HepG2 (cell line): Measurements from ENCODE around the gene INTS1. TPM values are rescaled to one million over a fixed set of nuclear protein-coding genes. Genes with fewer than 3 reads are reported as not detected.

Experiments
- BCL6 ChIP-seq: IDR thresholded peaks from 2 replicates; pipeline ENCODE4 v1.6.1; 2016; ENCODE audit warnings: missing genetic modification reagents, missing compliant biosample characterization
- MTA3 ChIP-seq: sonication (generic); formaldehyde crosslinking; IDR thresholded peaks from 2 replicates; pipeline ENCODE4 v1.4.0; 2020; ENCODE audit warnings: missing genetic modification reagents
- MXI1 ChIP-seq: IDR thresholded peaks from 3 replicates; pipeline ENCODE4 v1.6.1; 2012; ENCODE audit warnings: low read depth, low read length, inconsistent platforms, borderline replicate concordance
- NFKBIZ ChIP-seq: IDR thresholded peaks from 2 replicates; pipeline ENCODE4 v1.6.1; 2018; ENCODE audit warnings: missing genetic modification reagents, missing compliant biosample characterization
- NR1H2 ChIP-seq: sonication (generic); formaldehyde crosslinking; IDR thresholded peaks from 2 replicates; pipeline ENCODE4 v1.8.1; 2022; ENCODE audit warnings: low read depth, missing genetic modification reagents, borderline replicate concordance
- NR2F6 ChIP-seq, 2 experiments: IDR thresholded peaks; 2 replicates each; pipeline ENCODE4 v1.6.1; 2016; ENCODE audit warnings: antibody characterized with exemption in 1 of 2, mild to moderate bottlenecking in 1 of 2
- PAF1 ChIP-seq: IDR thresholded peaks from 2 replicates; pipeline ENCODE4 v1.6.1; 2016; ENCODE audit warnings: missing genetic modification reagents, missing compliant biosample characterization
- RFXANK ChIP-seq: IDR thresholded peaks from 2 replicates; pipeline ENCODE4 v1.6.1; 2016
- SIX1 ChIP-seq: sonication (generic); formaldehyde crosslinking; IDR thresholded peaks from 2 replicates; pipeline ENCODE4 v1.4.0; 2020; ENCODE audit warnings: missing genetic modification reagents, borderline replicate concordance
- SKI ChIP-seq: fragments of 450-650 bp; IDR thresholded peaks from one replicate; pipeline ENCODE4 v1.6.1; 2018; ENCODE audit warnings: mild to moderate bottlenecking; ENCODE audit not compliant: partially characterized antibody
- SMAD9 ChIP-seq: sonication (generic); formaldehyde crosslinking; IDR thresholded peaks from 2 replicates; pipeline ENCODE4 v1.5.1; 2020; ENCODE audit warnings: mild to moderate bottlenecking, missing genetic modification reagents
- SMARCC2 ChIP-seq: fragments of 450-650 bp; IDR thresholded peaks from 2 replicates; pipeline ENCODE4 v1.6.1; 2017; ENCODE audit warnings: antibody characterized with exemption, mild to moderate bottlenecking
- SNRNP70 ChIP-seq: fragments of 200-400 bp; formaldehyde crosslinking; IDR thresholded peaks from 2 replicates; pipeline ENCODE4 v1.6.1; 2017; ENCODE audit warnings: mild to moderate bottlenecking, low read depth, low read length, moderate library complexity
- SOX6 ChIP-seq, 2 experiments: fragments of 450-650 bp in 1 of 2; sonication (generic) in 1 of 2; formaldehyde crosslinking in 1 of 2; IDR thresholded peaks; 2 replicates each; pipeline versions ENCODE4 v1.4.0 to v1.6.1; 2017 to 2020; ENCODE audit warnings: antibody characterized with exemption in 1 of 2, mild to moderate bottlenecking in 1 of 2, missing genetic modification reagents in 1 of 2
- STAG1 ChIP-seq: sonication (generic); formaldehyde crosslinking; IDR thresholded peaks from 2 replicates; pipeline ENCODE4 v1.4.0; 2020; ENCODE audit warnings: missing genetic modification reagents
- TEAD3 ChIP-seq: optimal IDR thresholded peaks from 2 replicates; pipeline ENCODE3; 2016; ENCODE audit warnings: borderline replicate concordance
- ZFY ChIP-seq: sonication (generic); formaldehyde crosslinking; IDR thresholded peaks from 2 replicates; pipeline ENCODE4 v1.4.0; 2020; ENCODE audit warnings: missing genetic modification reagents
- ZMYM4 ChIP-seq: sonication (generic); formaldehyde crosslinking; IDR thresholded peaks from 2 replicates; pipeline ENCODE4 v1.8.1; 2023; ENCODE audit warnings: mild to moderate bottlenecking, missing genetic modification reagents
- ZNF264 ChIP-seq: sonication (generic); formaldehyde crosslinking; IDR thresholded peaks from 2 replicates; pipeline ENCODE4 v1.4.0; 2020; ENCODE audit warnings: missing genetic modification reagents
- ZNF468 ChIP-seq: sonication (generic); formaldehyde crosslinking; IDR thresholded peaks from 2 replicates; pipeline ENCODE4 v1.8.0; 2022; ENCODE audit warnings: mild to moderate bottlenecking, moderate library complexity, missing genetic modification reagents
- ZNF792 ChIP-seq: IDR thresholded peaks from 2 replicates; pipeline ENCODE4 v1.6.1; 2016
- polyA plus RNA-seq, 8 experiments: library from polyadenylated mRNA; depleted of rRNA in 3 of 8; stranded (reverse) in 7 of 8; unstranded in 1 of 8; fragments of >200 nt; fragmentation: Illumina TruSeq in 4 of 8; extraction: Trizol in 4 of 8; gene quantifications; 2 replicates each; pipeline versions ENCODE4 v1.2.1 to v1.2.3, GENCODE V29; 2011 to 2016; ENCODE audit warnings: low read depth in 4 of 8, missing spikeins in 1 of 8, mixed read lengths in 1 of 8; ENCODE audit not compliant: insufficient read depth in 1 of 8
- total RNA-seq, 5 experiments: library from RNA; depleted of rRNA; stranded (reverse); fragments of >200 nt; fragmentation: Illumina TruSeq; extraction: Trizol; gene quantifications; 2 replicates each; pipeline ENCODE4 v1.2.3, GENCODE V29; 2016; ENCODE audit warnings: low read depth in 1 of 5
- TF ChIP-seq, protein P1 (sequence below): sonication (generic); formaldehyde crosslinking; IDR thresholded peaks from 2 replicates; pipeline ENCODE4 v1.9.0; 2022; ENCODE audit warnings: missing genetic modification reagents, mild to moderate bottlenecking, borderline replicate concordance
- TF ChIP-seq, protein P2 (sequence below): sonication (generic); formaldehyde crosslinking; IDR thresholded peaks from 2 replicates; pipeline ENCODE4 v1.4.0; 2020; ENCODE audit warnings: missing genetic modification reagents
- TF ChIP-seq, protein P3 (sequence below): IDR thresholded peaks from 2 replicates; pipeline ENCODE4 v1.6.1; 2016; ENCODE audit warnings: mild to moderate bottlenecking

The INTS1 gene
- total and polyA plus RNA-seq, 2 of the 13 experiments (the other 11 are each of a cell fraction or from before 2014, with no cell fraction given): 13.7 to 29.0 TPM

DNA sequence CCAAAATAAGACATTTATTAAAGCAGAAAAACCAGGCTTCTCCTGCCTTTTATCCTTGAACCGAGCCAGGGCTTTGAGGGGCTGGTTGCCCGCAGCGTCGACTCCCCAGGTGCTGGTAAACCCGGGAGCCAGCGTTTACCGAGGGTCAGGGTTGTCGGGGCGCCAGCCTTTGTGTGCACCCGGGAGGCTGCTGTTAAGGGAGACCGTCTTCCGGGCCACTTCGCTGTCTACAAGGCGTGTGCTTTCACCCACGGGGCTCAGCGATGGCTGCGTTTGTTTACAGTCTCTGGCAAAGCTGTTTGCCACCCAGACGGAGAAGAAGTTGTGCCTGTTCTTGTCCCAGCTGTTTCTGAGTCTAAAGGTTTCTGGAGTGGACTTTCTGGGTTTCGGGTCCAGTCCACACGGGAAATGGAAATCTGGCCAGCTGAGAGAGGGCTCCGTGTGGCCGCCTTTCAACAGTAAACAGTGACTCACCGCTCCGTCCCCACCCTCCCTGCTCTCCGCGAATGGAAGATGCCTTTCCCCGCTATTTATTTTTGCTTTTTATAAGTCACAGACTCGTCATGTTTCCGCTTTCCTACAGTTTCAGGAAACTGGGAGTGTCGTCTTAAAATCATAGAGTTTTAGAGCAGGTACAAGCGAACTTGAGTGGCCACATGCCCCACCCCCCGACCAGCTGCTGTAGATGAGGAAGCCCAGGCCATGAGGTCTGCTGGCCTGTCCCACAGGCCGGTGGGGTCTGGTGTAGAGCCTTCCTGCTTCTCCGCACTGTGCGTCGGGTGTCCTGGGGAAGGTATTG is 28.5 kb upstream of the INTS1 start (continued):
- TF ChIP-seq, protein P1, sequence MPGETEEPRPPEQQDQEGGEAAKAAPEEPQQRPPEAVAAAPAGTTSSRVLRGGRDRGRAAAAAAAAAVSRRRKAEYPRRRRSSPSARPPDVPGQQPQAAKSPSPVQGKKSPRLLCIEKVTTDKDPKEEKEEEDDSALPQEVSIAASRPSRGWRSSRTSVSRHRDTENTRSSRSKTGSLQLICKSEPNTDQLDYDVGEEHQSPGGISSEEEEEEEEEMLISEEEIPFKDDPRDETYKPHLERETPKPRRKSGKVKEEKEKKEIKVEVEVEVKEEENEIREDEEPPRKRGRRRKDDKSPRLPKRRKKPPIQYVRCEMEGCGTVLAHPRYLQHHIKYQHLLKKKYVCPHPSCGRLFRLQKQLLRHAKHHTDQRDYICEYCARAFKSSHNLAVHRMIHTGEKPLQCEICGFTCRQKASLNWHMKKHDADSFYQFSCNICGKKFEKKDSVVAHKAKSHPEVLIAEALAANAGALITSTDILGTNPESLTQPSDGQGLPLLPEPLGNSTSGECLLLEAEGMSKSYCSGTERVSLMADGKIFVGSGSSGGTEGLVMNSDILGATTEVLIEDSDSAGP (CRISPR knock-in tag): no peak; the same call in 1 of the 2 replicates
- TF ChIP-seq SKI: peak; percentile 29
- TF ChIP-seq NFKBIZ (CRISPR knock-in tag): no peak
- TF ChIP-seq, protein P2, sequence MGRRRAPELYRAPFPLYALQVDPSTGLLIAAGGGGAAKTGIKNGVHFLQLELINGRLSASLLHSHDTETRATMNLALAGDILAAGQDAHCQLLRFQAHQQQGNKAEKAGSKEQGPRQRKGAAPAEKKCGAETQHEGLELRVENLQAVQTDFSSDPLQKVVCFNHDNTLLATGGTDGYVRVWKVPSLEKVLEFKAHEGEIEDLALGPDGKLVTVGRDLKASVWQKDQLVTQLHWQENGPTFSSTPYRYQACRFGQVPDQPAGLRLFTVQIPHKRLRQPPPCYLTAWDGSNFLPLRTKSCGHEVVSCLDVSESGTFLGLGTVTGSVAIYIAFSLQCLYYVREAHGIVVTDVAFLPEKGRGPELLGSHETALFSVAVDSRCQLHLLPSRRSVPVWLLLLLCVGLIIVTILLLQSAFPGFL (CRISPR knock-in tag): no peak
- TF ChIP-seq ZNF792 (CRISPR knock-in tag): peak; percentile 27; the same call in 1 of the 2 replicates
- no peak for TF ChIP-seq SNRNP70
- 0 out of 2 replicates have a peak, but pooled peaks have one; percentile 35 for TF ChIP-seq BCL6 (CRISPR knock-in tag)
- TF ChIP-seq NR2F6 (IDR thresholded peaks at IDR 0.05): peak; percentile 35
- peak; percentile 72 for TF ChIP-seq NR2F6 (CRISPR knock-in tag; IDR thresholded peaks at IDR 0.05)
- TF ChIP-seq MXI1: peak; percentile 34; the same call in 1 of the 3 replicates
- TF ChIP-seq, protein P3, sequence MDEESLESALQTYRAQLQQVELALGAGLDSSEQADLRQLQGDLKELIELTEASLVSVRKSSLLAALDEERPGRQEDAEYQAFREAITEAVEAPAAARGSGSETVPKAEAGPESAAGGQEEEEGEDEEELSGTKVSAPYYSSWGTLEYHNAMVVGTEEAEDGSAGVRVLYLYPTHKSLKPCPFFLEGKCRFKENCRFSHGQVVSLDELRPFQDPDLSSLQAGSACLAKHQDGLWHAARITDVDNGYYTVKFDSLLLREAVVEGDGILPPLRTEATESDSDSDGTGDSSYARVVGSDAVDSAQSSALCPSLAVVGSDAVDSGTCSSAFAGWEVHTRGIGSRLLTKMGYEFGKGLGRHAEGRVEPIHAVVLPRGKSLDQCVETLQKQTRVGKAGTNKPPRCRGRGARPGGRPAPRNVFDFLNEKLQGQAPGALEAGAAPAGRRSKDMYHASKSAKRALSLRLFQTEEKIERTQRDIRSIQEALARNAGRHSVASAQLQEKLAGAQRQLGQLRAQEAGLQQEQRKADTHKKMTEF (CRISPR knock-in tag): no peak; the same call in 1 of the 2 replicates
- no peak for TF ChIP-seq ZNF468 (CRISPR knock-in tag)
- no peak for TF ChIP-seq ZNF264 (CRISPR knock-in tag)
- no peak for TF ChIP-seq MTA3 (CRISPR knock-in tag)
- TF ChIP-seq SMAD9 (CRISPR knock-in tag): no peak
- TF ChIP-seq SIX1 (CRISPR knock-in tag): no peak
- no peak for TF ChIP-seq PAF1 (CRISPR knock-in tag)
- no peak for TF ChIP-seq TEAD3 (CRISPR knock-in tag)
- TF ChIP-seq SMARCC2: no peak
- TF ChIP-seq NR1H2: no peak
- TF ChIP-seq STAG1 (CRISPR knock-in tag): no peak; the same call in 1 of the 2 replicates
- TF ChIP-seq SOX6 (IDR thresholded peaks at IDR 0.05): no peak
- TF ChIP-seq SOX6 (CRISPR knock-in tag; IDR thresholded peaks at IDR 0.05): peak; percentile 59
- TF ChIP-seq RFXANK: no peak
- TF ChIP-seq ZMYM4 (CRISPR knock-in tag): no peak
- TF ChIP-seq ZFY: no peak
